Stimulated activated CD4-positive, alpha-beta T cell treated with anti-CD3 and anti-CD28 coated beads, Interleukin-12 subunit alpha, Interleukin-12 subunit beta, amount 100 ng/mL, for 48 hours (primary cell): ENCODE measurements around the gene RAB11FIP4.
A peak's percentile ranks its signal among the peaks of the same experiment; 100 is the strongest.
"Not testable (repeated sequence)": the region's sequence is repeated elsewhere in the genome, so short reads cannot be mapped to it uniquely, and the experiment has no call there.

Experiments
- DNase-seq, 3 donors: peaks; one replicate each; pipeline ENCODE4 v3.0.0-alpha.2; 2020; ENCODE audit warnings: low read depth in 2 of 3, low spot score in 1 of 3

RAB11FIP4 gene

GRCh38 chr17:31391496-31391949, at the start of gene RAB11FIP4:
RAB11FIP4 (plus strand) TSS chr17:31391675; CDS start chr17:31391853, 178 bp downstream.
- DNase-seq: no peak

GRCh38 chr17:31345191-31345747, 46.2 kb upstream of the RAB11FIP4 start:
- DNase-seq: not testable (repeated sequence)

- no peak for DNase-seq
Observed at GRCh38 chr17:31349454-31349853, 42.0 kb upstream of the RAB11FIP4 start.

GRCh38 chr17:31355935-31356334, 35.5 kb upstream of the RAB11FIP4 start:
- no peak for DNase-seq

- no peak for DNase-seq
Observed at GRCh38 chr17:31357091-31357490, 34.4 kb upstream of the RAB11FIP4 start.

- no peak for DNase-seq
Observed at GRCh38 chr17:31357839-31358394, 33.6 kb upstream of the RAB11FIP4 start.

- no peak for DNase-seq
Observed at GRCh38 chr17:31364012-31364411, 27.5 kb upstream of the RAB11FIP4 start.

- DNase-seq: no peak
Observed at GRCh38 chr17:31366088-31366487, 25.4 kb upstream of the RAB11FIP4 start.

- no peak for DNase-seq
Observed at GRCh38 chr17:31369266-31369665, 22.2 kb upstream of the RAB11FIP4 start.

- DNase-seq: no peak
Observed at GRCh38 chr17:31371511-31372097, 19.9 kb upstream of the RAB11FIP4 start.

GRCh38 chr17:31373150-31374093, 18.1 kb upstream of the RAB11FIP4 start:
- DNase-seq: peak in 1 of 3 donors; percentile 49

- DNase-seq: no peak
Observed at GRCh38 chr17:31374094-31374447, 17.4 kb upstream of the RAB11FIP4 start.

GRCh38 chr17:31374503-31374902, 17.0 kb upstream of the RAB11FIP4 start:
- no peak for DNase-seq

- no peak for DNase-seq
Observed at GRCh38 chr17:31378638-31379037, 12.8 kb upstream of the RAB11FIP4 start.

GRCh38 chr17:31379597-31380205, 11.8 kb upstream of the RAB11FIP4 start:
- DNase-seq: no peak

GRCh38 chr17:31381165-31381668, 10.3 kb upstream of the RAB11FIP4 start:
- no peak for DNase-seq

- DNase-seq: not testable (repeated sequence)
Observed at GRCh38 chr17:31382668-31383275, 8.7 kb upstream of the RAB11FIP4 start.

- not testable (repeated sequence) for DNase-seq
Observed at GRCh38 chr17:31383488-31383887, 8.0 kb upstream of the RAB11FIP4 start.

GRCh38 chr17:31385428-31386285, 5.8 kb upstream of the RAB11FIP4 start:
- DNase-seq: no peak
